ENCODE data around the gene ADAMTSL2.

The ADAMTSL2 gene

DNA sequence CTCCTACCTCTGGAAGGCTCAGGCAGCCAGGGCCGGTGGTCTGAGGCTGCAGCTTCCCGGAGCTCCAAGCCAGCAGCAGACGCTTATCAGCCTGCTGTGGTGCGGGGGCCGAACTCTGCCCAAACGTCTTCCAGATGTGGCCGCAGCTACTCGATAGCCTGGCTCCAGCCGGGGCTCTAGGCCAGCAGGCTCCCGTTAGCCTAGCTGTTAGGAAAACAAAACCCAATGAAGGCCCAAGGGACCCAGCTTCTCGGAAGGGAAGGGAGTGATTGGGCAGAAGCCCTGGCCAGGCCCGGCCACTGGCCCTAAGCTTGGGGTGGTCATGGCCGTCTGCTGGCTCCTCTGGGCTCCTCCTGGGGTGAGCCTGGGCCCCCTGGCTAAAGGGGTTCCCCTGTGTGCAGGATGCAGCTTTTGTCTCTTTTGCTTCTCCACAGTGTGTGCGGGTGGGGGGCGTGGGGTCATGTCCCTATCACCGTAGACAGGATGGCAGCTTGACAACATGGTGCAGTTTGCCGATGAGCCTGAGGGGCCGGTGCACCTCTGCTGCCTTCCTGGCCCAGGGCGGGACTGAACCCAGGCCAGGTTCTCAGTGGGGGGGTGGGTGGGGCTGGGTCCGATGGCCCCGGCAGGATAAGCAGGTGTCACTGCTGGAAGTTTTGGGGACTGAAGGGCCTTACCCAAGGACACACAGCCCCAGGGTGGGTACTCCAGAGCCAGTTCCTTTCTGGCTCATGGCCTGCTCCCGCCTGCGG lies 28.4 kb upstream of the ADAMTSL2 start:
- TF ChIP-seq, protein P1, sequence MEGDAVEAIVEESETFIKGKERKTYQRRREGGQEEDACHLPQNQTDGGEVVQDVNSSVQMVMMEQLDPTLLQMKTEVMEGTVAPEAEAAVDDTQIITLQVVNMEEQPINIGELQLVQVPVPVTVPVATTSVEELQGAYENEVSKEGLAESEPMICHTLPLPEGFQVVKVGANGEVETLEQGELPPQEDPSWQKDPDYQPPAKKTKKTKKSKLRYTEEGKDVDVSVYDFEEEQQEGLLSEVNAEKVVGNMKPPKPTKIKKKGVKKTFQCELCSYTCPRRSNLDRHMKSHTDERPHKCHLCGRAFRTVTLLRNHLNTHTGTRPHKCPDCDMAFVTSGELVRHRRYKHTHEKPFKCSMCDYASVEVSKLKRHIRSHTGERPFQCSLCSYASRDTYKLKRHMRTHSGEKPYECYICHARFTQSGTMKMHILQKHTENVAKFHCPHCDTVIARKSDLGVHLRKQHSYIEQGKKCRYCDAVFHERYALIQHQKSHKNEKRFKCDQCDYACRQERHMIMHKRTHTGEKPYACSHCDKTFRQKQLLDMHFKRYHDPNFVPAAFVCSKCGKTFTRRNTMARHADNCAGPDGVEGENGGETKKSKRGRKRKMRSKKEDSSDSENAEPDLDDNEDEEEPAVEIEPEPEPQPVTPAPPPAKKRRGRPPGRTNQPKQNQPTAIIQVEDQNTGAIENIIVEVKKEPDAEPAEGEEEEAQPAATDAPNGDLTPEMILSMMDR (IDR thresholded peaks at IDR 0.05; ENCODE audit: low read depth, low read length, poor library complexity, severe bottlenecking), result no peak
- no peak for TF ChIP-seq EZH2phosphoT487 (IDR thresholded peaks at IDR 0.05; ENCODE audit: borderline replicate concordance, low read length)
- Histone ChIP-seq H3K79me2 (ENCODE audit: control insufficient read depth, low read length) (no peaks in the 10 kb centered on the region), H3K36me3 (ENCODE audit: control insufficient read depth, low read length) (no peaks in the 10 kb centered on the region), H3K27me3 (ENCODE audit: control insufficient read depth, low read length) (0 out of 2 replicates have a peak, but pooled peaks cover 5% of the 10 kb centered on the region), H3K9me3 (ENCODE audit: control insufficient read depth, insufficient read depth, low read length) (peaks cover 10% of the 10 kb centered on the region; the same call in 1 of the 2 replicates), H3F3A (ENCODE audit: control insufficient read depth, insufficient read depth) (no peaks in the 10 kb centered on the region), H3K4me1 (ENCODE audit: control insufficient read depth, low read length) (no peaks in the 10 kb centered on the region), H3K27ac (ENCODE audit: low read depth, low read length) (no peak overlapping the region), H3K4me2 (ENCODE audit: low read length) (no peak overlapping the region), H4K20me1 (ENCODE audit: control insufficient read depth, insufficient read depth, low read depth, low read length) (no peaks in the 10 kb centered on the region), H3K4me3 (ENCODE audit: low read length) (no peak overlapping the region), H3K9me2 (replicated peaks; ENCODE audit: control insufficient read depth, low read length) (no peaks in the 10 kb centered on the region)

DNA sequence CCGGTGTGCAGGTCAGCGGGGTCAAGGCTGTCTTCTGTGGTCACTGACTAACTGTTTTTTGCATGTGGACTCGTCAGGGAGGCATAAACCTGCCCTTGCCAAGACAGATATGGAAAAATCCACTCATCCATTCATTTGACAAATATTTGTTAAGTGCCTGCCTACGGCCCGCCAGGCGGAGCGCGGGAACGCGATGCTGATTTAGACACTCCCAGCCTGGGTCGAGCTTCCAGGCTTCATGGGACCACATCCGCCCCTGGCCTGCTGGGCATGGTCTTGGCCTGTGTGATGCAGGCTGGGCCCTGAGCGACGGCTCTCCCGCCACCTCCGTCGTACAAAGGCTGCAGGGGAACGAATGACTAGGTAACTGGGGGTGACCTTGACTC lies 27.9 kb upstream of the ADAMTSL2 start:
- H3K9me3 ChIP-seq (ENCODE audit: control insufficient read depth, insufficient read depth, low read length), result peaks cover 9% of the 10 kb centered on the region
- no peaks in the 10 kb centered on the region for H3F3A ChIP-seq (ENCODE audit: control insufficient read depth, insufficient read depth)
- H3K79me2 ChIP-seq (ENCODE audit: control insufficient read depth, low read length), result no peaks in the 10 kb centered on the region
- no peaks in the 10 kb centered on the region for H4K20me1 ChIP-seq (ENCODE audit: control insufficient read depth, insufficient read depth, low read depth, low read length)
- no peak for TF ChIP-seq EZH2phosphoT487 (IDR thresholded peaks at IDR 0.05; ENCODE audit: borderline replicate concordance, low read length)
- TF ChIP-seq, protein P1 (IDR thresholded peaks at IDR 0.05; ENCODE audit: low read depth, low read length, poor library complexity, severe bottlenecking), result no peak
- H3K27me3 ChIP-seq (ENCODE audit: control insufficient read depth, low read length), result 0 out of 2 replicates have a peak, but pooled peaks cover 5% of the 10 kb centered on the region
- no peak overlapping the region for H3K4me3 ChIP-seq (ENCODE audit: low read length)
- H3K4me2 ChIP-seq (ENCODE audit: low read length), result no peak overlapping the region
- H3K27ac ChIP-seq (ENCODE audit: low read depth, low read length), result no peak overlapping the region
- no peaks in the 10 kb centered on the region for H3K4me1 ChIP-seq (ENCODE audit: control insufficient read depth, low read length)
- no peaks in the 10 kb centered on the region for H3K9me2 ChIP-seq (replicated peaks; ENCODE audit: control insufficient read depth, low read length)
- H3K36me3 ChIP-seq (ENCODE audit: control insufficient read depth, low read length), result no peaks in the 10 kb centered on the region

DNA sequence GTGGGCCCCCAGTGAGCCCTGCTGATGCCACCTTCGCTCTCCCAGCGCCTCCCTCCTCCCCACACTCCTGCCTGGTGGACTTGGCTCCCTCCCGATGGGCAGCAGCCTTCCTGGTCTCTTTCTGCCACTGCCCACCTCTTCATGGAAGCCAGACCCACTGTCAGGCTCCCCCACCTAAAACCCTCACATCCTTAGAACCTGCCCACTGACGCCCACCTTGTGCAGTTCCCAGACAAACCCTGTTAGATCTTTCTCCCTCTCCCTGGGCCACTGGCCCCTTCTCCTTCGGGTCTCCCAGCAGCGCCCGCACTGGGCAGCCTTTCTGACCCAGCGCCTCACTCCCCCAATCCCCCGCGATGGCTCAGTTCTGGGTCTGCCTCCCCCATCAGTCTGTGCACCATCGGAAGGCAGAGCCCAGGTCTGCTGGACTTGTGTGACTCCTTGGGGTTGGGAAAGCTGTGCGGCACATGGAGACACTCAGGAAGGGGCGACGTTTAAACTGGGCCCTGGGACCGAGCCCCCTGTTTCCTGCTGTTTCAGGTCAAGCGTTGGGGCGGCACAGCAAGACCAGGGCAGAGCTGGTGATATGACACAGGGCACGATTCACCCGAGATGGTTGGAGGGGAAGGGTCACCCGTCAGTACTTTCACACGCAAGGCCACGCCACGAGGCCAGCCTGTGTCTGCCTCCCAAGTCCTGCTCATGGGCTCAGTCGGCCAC lies 27.1 kb upstream of the ADAMTSL2 start:
- H3K36me3 ChIP-seq (ENCODE audit: control insufficient read depth, low read length), result no peaks in the 10 kb centered on the region
- no peak overlapping the region for H3K4me2 ChIP-seq (ENCODE audit: low read length)
- no peaks in the 10 kb centered on the region for H3K79me2 ChIP-seq (ENCODE audit: control insufficient read depth, low read length)
- TF ChIP-seq, protein P1 (IDR thresholded peaks at IDR 0.05; ENCODE audit: low read depth, low read length, poor library complexity, severe bottlenecking), result no peak
- no peak for TF ChIP-seq EZH2phosphoT487 (IDR thresholded peaks at IDR 0.05; ENCODE audit: borderline replicate concordance, low read length)
- H3K4me3 ChIP-seq (ENCODE audit: low read length), result no peak overlapping the region
- peaks cover 11% of the 10 kb centered on the region for H3K9me3 ChIP-seq (ENCODE audit: control insufficient read depth, insufficient read depth, low read length)
- H3K27me3 ChIP-seq (ENCODE audit: control insufficient read depth, low read length), result 0 out of 2 replicates have a peak, but pooled peaks cover 1% of the 10 kb centered on the region
- H3K27ac ChIP-seq (ENCODE audit: low read depth, low read length), result no peak overlapping the region
- H3F3A ChIP-seq (ENCODE audit: control insufficient read depth, insufficient read depth), result 0 out of 2 replicates have a peak, but pooled peaks cover 5% of the 10 kb centered on the region
- no peaks in the 10 kb centered on the region for H3K9me2 ChIP-seq (replicated peaks; ENCODE audit: control insufficient read depth, low read length)
- H4K20me1 ChIP-seq (ENCODE audit: control insufficient read depth, insufficient read depth, low read depth, low read length), result no peaks in the 10 kb centered on the region
- H3K4me1 ChIP-seq (ENCODE audit: control insufficient read depth, low read length), result no peaks in the 10 kb centered on the region

All from DOHH2 (cell line).